Measurements from ENCODE around the gene ZBTB9. TPM values are rescaled to one million over a fixed set of nuclear protein-coding genes. Genes with fewer than 3 reads are reported as not detected.

ZBTB9 gene
- 1 to 10 TPM; 1.8 to 5.3 TPM for total RNA-seq

GRCh38 chr6:33454009-33454946 is at the start of gene ZBTB9:
ZBTB9 (plus strand) TSS chr6:33454576; CDS start chr6:33455101, 525 bp downstream.
- peak within 1 kb of the TSS; percentile 33 to 80 (median 60) for H3K27ac ChIP-seq
- WGBS, 2 donors, result 0 to 2% methylated on average over 10 to 65 of the region's 65 CpGs
- intact Hi-C loops (cut with DNase I), result no loop called here

DNA sequence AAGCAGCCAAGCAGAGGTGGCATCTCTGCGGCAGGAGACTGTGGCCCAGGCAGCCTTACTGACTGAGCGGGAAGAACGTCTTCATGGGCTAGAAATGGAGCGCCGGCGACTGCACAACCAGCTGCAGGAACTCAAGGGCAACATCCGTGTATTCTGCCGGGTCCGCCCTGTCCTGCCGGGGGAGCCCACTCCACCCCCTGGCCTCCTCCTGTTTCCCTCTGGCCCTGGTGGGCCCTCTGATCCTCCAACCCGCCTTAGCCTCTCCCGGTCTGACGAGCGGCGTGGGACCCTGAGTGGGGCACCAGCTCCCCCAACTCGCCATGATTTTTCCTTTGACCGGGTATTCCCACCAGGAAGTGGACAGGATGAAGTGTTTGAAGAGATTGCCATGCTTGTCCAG is 49.5 kb upstream of the ZBTB9 start:
- no peak for ATAC-seq
- Histone ChIP-seq H3K4me1 (no peaks in the 10 kb centered on the region), H3K36me3 (replicated peaks in 1 of 2; ENCODE audit: insufficient read depth in 1 of 2, low read depth in 2 of 2) (no peaks in the 10 kb centered on the region), H3K27ac (no peak overlapping the region), H3K9me3 (no peaks in the 10 kb centered on the region), H3K4me3 (no peak overlapping the region), H3K27me3 (no peaks in the 10 kb centered on the region)
- no peak for DNase-seq
- TF ChIP-seq CTCF (IDR thresholded peaks at IDR 0.05) (no peak), POLR2A (IDR thresholded peaks at IDR 0.05) (no peak)
- intact Hi-C loops (cut with DNase I), result no loop called here
- WGBS, 2 donors, result 92 to 94% methylated on average over 15 to 17 of the region's 17 CpGs

More at GRCh38 chr6:33454009-33454946, at the start of gene ZBTB9:
- peak within 1 kb of the TSS; percentile 52 to 84 for H3K4me3 ChIP-seq
- peak; percentile 96 to 98 (median 97) for DNase-seq
- ATAC-seq, result peak; percentile 100
- peaks cover 18% of the 10 kb centered on the region for H3K4me1 ChIP-seq
- H3K36me3 ChIP-seq (replicated peaks in 1 of 2; ENCODE audit: insufficient read depth in 1 of 2, low read depth in 2 of 2), result no peaks in the 10 kb centered on the region
- TF ChIP-seq POLR2A (IDR thresholded peaks at IDR 0.05) (peak; percentile 61 to 88 (median 87)), CTCF (IDR thresholded peaks at IDR 0.05) (no peak)
- H3K27me3 ChIP-seq, result no peaks in the 10 kb centered on the region
- H3K9me3 ChIP-seq, result no peaks in the 10 kb centered on the region

GRCh38 chr6:33405386-33405940 is 48.9 kb upstream of the ZBTB9 start:
- no peak for TF ChIP-seq POLR2A (IDR thresholded peaks at IDR 0.05)
- no peak for TF ChIP-seq CTCF (IDR thresholded peaks at IDR 0.05)
- ATAC-seq (no peak), DNase-seq (no peak)
- H3K27ac ChIP-seq, result no peak overlapping the region
- H3K4me1 ChIP-seq, result no peaks in the 10 kb centered on the region
- H3K4me3 ChIP-seq, result no peak overlapping the region
- 89 to 90% methylated on average over 15 of the region's 15 CpGs for WGBS, 2 donors
- H3K27me3 ChIP-seq, result no peaks in the 10 kb centered on the region
- no peaks in the 10 kb centered on the region for H3K36me3 ChIP-seq (replicated peaks in 1 of 2; ENCODE audit: insufficient read depth in 1 of 2, low read depth in 2 of 2)
- H3K9me3 ChIP-seq, result no peaks in the 10 kb centered on the region
- intact Hi-C loops (cut with DNase I), result no loop called here

DNA sequence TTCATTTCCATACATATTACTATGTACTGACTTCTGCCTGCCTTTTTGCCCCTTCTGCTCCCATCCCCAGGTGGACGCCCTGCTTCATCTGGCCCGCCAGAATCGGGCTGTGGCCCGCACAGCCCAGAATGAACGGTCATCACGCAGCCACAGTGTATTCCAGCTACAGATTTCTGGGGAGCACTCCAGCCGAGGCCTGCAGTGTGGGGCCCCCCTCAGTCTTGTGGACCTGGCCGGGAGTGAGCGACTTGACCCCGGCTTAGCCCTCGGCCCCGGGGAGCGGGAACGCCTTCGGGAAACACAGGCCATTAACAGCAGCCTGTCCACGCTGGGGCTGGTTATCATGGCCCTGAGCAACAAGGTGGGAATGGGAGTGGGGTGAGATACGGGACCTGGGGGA is 48.2 kb upstream of the ZBTB9 start:
- DNase-seq (no peak), ATAC-seq (no peak)
- Histone ChIP-seq H3K27ac (no peak overlapping the region), H3K4me3 (no peak overlapping the region), H3K9me3 (no peaks in the 10 kb centered on the region), H3K4me1 (no peaks in the 10 kb centered on the region), H3K36me3 (replicated peaks in 1 of 2; ENCODE audit: insufficient read depth in 1 of 2, low read depth in 2 of 2) (no peaks in the 10 kb centered on the region), H3K27me3 (no peaks in the 10 kb centered on the region)
- intact Hi-C loops (cut with DNase I), result no loop called here
- no peak for TF ChIP-seq POLR2A (IDR thresholded peaks at IDR 0.05)
- TF ChIP-seq CTCF (IDR thresholded peaks at IDR 0.05), result no peak
- WGBS, 2 donors, result 90 to 91% methylated on average over 5 to 17 of the region's 17 CpGs
